CD4-positive, alpha-beta T cell (primary cell): ENCODE results near the gene PWWP2B. TPM values are rescaled to one million over a fixed set of nuclear protein-coding genes. Genes with fewer than 3 reads are reported as not detected.

Experiments
- ATAC-seq: fragments of 200-7000 bp; cut with Tn5 transposase; one replicate; pipeline ENCODE4 v1.10.0; 2022; ENCODE audit warnings: mild to moderate bottlenecking; ENCODE audit not compliant: poor library complexity
- CTCF ChIA-PET: fragments of 350-600 bp; sonication (Branson Sonifier 250); formaldehyde crosslinking; loops from one replicate; lab custom pipeline; 2021; ENCODE audit warnings: antibody characterized with exemption, inconsistent platforms; lab: Charles Lee
- POLR2A ChIA-PET: fragments of 350-600 bp; sonication (Branson Sonifier 250); formaldehyde crosslinking; loops from one replicate; lab custom pipeline; 2021; ENCODE audit warnings: antibody characterized with exemption, inconsistent platforms; lab: Charles Lee
- DNase-seq, 14 experiments: peaks; one replicate each; pipeline ENCODE4 v3.0.0-alpha.2; 2013 to 2020; ENCODE audit warnings: mixed read lengths in 2 of 14
- H3K27ac ChIP-seq, 2 donors: one replicate each; pipeline versions ENCODE4 v1.5.1 to v1.7.0; 2013; ENCODE audit warnings: low read length in 2 of 2, low read depth in 1 of 2, mild to moderate bottlenecking in 1 of 2
- H3K27me3 ChIP-seq, 2 experiments: 1 replicate in 1 of 2; 2 replicates in 1 of 2; pipeline versions ENCODE4 v1.6.1 to v1.7.0; 2013; ENCODE audit warnings: low read length in 2 of 2, control low read depth in 1 of 2, mild to moderate bottlenecking in 1 of 2, moderate library complexity in 1 of 2; ENCODE audit not compliant: insufficient read depth in 2 of 2, control insufficient read depth in 1 of 2
- H3K36me3 ChIP-seq: one replicate; pipeline ENCODE4 v1.6.1; 2013; ENCODE audit warnings: low read length, control low read depth; ENCODE audit not compliant: insufficient read depth
- H3K4me1 ChIP-seq: one replicate; pipeline ENCODE4 v1.6.1; 2013; ENCODE audit warnings: low read length, control low read depth; ENCODE audit not compliant: insufficient read depth
- H3K4me3 ChIP-seq: one replicate; pipeline ENCODE4 v1.5.1; 2013; ENCODE audit warnings: mild to moderate bottlenecking, low read length, moderate library complexity
- H3K9me3 ChIP-seq, 2 experiments: 1 replicate in 1 of 2; 2 replicates in 1 of 2; pipeline versions ENCODE4 v1.6.1 to v1.7.0; 2013; ENCODE audit warnings: low read length in 2 of 2, mild to moderate bottlenecking in 2 of 2, control low read depth in 1 of 2, moderate library complexity in 1 of 2; ENCODE audit not compliant: control insufficient read depth in 1 of 2, insufficient read depth in 1 of 2
- H3K27ac Mint-ChIP-seq: one replicate; pipeline ENCODE4 v1.8.0; 2020; ENCODE audit warnings: mixed read lengths
- H3K27me3 Mint-ChIP-seq: one replicate; pipeline ENCODE4 v1.8.0; 2021; ENCODE audit warnings: mixed read lengths
- H3K36me3 Mint-ChIP-seq: one replicate; pipeline ENCODE4 v1.8.0; 2021; ENCODE audit warnings: low read depth, mixed read lengths
- H3K4me1 Mint-ChIP-seq: one replicate; pipeline ENCODE4 v1.8.0; 2021; ENCODE audit warnings: low read depth, mixed read lengths
- H3K4me3 Mint-ChIP-seq: one replicate; pipeline ENCODE4 v1.8.0; 2020; ENCODE audit warnings: mild to moderate bottlenecking, mixed read lengths
- H3K9me3 Mint-ChIP-seq: one replicate; pipeline ENCODE4 v1.8.0; 2020; ENCODE audit warnings: mixed read lengths
- intact Hi-C, 2 experiments: fragments of 100-400 bp; cut with DNase I in 1 of 2; cut with micrococcal nuclease in 1 of 2; formaldehyde crosslinking; loops; one replicate each; pipeline versions ENCODE4 v1.15.1 to v1.9.0; 2023 to 2025; cut with DNase I, micrococcal nuclease
- total RNA-seq, 174 experiments: library from RNA in 2 of 174; stranded (reverse) in 2 of 174; gene quantifications; one replicate each; pipeline ENCODE4 v1.2.3 and lab custom pipeline; 2021 to 2026
- TF ChIP-seq, protein P1 (sequence below): fragments of 200-600 bp; IDR thresholded peaks from one replicate; pipeline ENCODE4 v1.8.0; 2022; ENCODE audit warnings: antibody characterized with exemption, mild to moderate bottlenecking

Gene PWWP2B
- total RNA-seq, 2 experiments from 2014 or later = 19.2 to 19.6 TPM

DNA sequence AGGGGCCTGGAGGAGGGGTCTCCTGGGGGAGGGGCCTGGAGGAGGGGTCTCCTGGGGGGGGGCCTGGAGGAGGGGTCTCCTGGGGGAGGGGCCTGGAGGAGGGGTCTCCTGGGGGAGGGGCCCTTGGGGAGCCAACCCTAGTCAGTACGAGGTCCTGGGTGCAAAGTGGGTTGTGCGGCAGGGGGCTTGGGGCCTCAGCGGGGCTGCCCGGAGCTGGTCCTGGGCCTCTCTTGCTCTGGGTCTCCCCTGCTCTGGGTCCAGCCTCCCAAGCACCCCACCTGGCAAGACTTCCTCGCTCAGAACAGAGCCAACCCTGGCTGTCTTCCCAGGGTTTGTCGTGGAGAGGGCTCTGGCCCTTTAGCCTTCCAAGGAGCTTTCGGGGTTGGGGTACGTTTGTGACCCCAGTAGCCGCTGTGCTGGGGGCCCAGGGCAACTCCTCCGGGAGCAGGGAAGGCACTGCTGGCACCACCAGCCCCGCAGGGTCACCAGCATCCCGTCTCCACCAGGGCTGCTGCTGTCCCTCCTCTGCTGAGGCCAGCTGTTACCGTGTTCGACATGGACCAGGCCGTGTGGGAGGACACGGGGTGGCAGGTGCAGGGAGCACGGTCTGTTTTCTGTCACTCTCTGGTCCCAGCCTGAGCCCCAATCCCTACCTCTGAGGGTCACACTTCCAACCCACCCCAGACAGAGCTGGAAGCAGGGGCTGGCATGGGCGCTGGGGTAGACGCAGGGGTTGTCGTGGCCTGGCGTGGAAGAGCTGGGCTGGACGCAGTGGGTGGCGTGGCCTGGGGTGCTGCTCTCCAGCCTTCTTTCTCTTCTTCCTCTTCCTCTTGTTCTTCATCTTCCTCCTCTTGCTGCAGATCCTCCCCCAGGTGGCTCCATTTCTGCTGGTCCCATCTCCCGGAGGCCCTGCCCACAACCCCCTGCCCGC is 22.8 kb downstream of the PWWP2B start:
- H3K4me3 Mint-ChIP-seq = no peak overlapping the region
- TF ChIP-seq, protein P1, sequence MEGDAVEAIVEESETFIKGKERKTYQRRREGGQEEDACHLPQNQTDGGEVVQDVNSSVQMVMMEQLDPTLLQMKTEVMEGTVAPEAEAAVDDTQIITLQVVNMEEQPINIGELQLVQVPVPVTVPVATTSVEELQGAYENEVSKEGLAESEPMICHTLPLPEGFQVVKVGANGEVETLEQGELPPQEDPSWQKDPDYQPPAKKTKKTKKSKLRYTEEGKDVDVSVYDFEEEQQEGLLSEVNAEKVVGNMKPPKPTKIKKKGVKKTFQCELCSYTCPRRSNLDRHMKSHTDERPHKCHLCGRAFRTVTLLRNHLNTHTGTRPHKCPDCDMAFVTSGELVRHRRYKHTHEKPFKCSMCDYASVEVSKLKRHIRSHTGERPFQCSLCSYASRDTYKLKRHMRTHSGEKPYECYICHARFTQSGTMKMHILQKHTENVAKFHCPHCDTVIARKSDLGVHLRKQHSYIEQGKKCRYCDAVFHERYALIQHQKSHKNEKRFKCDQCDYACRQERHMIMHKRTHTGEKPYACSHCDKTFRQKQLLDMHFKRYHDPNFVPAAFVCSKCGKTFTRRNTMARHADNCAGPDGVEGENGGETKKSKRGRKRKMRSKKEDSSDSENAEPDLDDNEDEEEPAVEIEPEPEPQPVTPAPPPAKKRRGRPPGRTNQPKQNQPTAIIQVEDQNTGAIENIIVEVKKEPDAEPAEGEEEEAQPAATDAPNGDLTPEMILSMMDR = no peak
- Histone ChIP-seq H3K27me3 (no peaks in the 10 kb centered on the region), H3K9me3 (no peaks in the 10 kb centered on the region), H3K4me1 (peaks cover 49% of the 10 kb centered on the region), H3K27ac (no peak overlapping the region), H3K36me3 (peaks cover 3% of the 10 kb centered on the region), H3K4me3 (no peak overlapping the region)
- peaks cover 32% of the 10 kb centered on the region for H3K4me1 Mint-ChIP-seq
- peaks cover 8% of the 10 kb centered on the region for H3K36me3 Mint-ChIP-seq
- ChIA-PET POLR2A (interaction anchor here (0.9 kb wide), 1 partner anchor 24 kb away, joined by 3 read pairs; no protein-coding TSS in a partner anchor), CTCF (interaction anchor here (1.1 kb wide), 1 partner anchor 26 kb away, joined by 4 read pairs; no protein-coding TSS in a partner anchor)
- H3K9me3 Mint-ChIP-seq = no peaks in the 10 kb centered on the region
- DNase-seq (no peak), ATAC-seq (no peak)
- H3K27ac Mint-ChIP-seq = no peak overlapping the region
- intact Hi-C loops = no loop called here
- no peaks in the 10 kb centered on the region for H3K27me3 Mint-ChIP-seq

DNA sequence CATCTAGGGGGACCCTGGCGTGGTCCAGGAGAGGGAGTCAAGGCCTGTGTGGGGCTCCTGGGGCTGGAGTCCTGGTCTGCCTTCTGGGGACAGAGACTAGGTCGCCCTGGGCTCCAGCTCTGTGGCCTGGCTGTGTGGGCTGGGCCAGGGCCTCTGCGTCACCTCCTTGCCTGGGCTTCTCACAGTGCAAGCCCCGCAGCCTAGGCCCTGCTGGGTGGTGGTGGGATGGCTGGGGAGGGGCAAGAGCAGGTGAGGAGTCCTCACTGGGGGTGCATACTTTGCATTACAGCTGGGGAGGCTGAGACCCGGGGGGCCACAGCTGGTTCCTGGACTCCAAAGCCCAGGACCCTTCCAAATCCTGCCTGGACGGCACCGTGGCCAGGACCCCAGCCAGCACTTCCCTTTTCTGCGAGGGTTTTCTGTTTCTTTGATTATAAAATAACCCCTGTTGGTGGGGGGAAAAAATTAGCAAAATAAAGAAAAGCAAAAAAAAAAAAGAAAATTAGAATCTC is 23.5 kb downstream of the PWWP2B start:
- Histone ChIP-seq H3K27me3 (no peaks in the 10 kb centered on the region), H3K4me3 (no peak overlapping the region), H3K9me3 (peaks cover 0 to 4% of the 10 kb centered on the region in 2 experiments), H3K27ac (no peak overlapping the region), H3K36me3 (peaks cover 3% of the 10 kb centered on the region), H3K4me1 (peaks cover 49% of the 10 kb centered on the region)
- Mint-ChIP-seq H3K36me3 (peaks cover 3% of the 10 kb centered on the region), H3K9me3 (no peaks in the 10 kb centered on the region), H3K27ac (no peak overlapping the region), H3K4me1 (peaks cover 25% of the 10 kb centered on the region), H3K4me3 (no peak overlapping the region), H3K27me3 (no peaks in the 10 kb centered on the region)
- TF ChIP-seq, protein P1 = no peak
- CTCF ChIA-PET = interaction anchor here (1.1 kb wide), 1 partner anchor 26 kb away, joined by 4 read pairs; no protein-coding TSS in a partner anchor
- POLR2A ChIA-PET = no interaction called here
- intact Hi-C loops = no loop called here
- peak in 1 of 14 experiments; percentile 35 for DNase-seq
- ATAC-seq = no peak

DNA sequence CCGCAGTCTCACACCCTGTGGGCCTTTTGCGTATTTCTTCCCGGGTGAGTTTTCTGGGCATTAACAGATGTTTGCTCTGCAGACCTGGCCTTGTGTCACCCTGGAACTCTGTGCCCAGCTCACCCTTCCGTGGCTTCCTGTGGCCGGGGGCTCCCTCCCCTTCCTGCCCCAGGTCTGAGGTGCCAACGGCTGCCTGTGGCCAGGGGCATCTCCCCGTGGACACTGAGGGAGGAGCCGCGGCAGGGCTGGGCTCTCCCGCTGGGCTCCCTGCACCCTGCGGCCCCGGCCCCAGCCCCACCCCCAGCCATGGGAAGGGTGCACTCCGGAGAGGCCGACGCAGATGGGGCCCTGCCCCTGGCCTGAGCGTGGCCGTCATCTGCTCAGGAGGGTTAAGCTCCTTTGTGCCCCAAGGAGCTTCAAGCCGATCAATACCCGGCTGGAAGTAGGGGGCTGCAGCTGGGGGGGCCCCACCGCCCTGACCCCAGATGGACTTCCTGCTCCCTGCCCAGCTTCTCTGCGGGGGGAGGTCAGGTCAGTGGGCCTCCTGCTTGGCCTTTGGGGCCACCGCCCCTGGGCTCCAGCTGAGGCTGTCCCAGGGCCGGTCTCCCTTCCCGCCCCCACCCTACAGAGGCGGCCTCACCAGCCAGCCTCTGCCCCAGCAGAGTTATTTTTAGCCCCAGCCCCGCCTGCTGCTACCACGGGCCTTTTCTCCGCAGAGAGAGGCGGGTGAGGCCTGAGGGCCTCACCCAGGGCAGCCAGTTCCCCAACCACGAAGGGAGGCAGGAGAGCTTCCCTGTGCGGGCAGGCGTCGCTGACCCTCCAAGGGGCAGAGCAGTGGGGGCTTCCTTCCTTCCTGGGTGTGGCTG is 24.2 kb downstream of the PWWP2B start:
- peaks cover 3% of the 10 kb centered on the region for H3K36me3 ChIP-seq
- POLR2A ChIA-PET = no interaction called here
- TF ChIP-seq, protein P1 = no peak
- H3K4me3 ChIP-seq = peak overlapping the region; percentile 3
- Mint-ChIP-seq H3K36me3 (no peaks in the 10 kb centered on the region), H3K4me3 (peak overlapping the region; percentile 20), H3K9me3 (no peaks in the 10 kb centered on the region), H3K27me3 (no peaks in the 10 kb centered on the region), H3K27ac (peak overlapping the region; percentile 27), H3K4me1 (peaks cover 23% of the 10 kb centered on the region)
- H3K9me3 ChIP-seq = peaks cover 0 to 10% of the 10 kb centered on the region in 2 experiments
- no peaks in the 10 kb centered on the region for H3K27me3 ChIP-seq
- H3K4me1 ChIP-seq = peaks cover 49% of the 10 kb centered on the region
- intact Hi-C loops = no loop called here
- CTCF ChIA-PET = interaction anchor here (1.1 to 1.2 kb wide), 2 partner anchors 22 to 25 kb away, joined by 3 to 4 read pairs; no protein-coding TSS in a partner anchor
- peak; percentile 60 for ATAC-seq
- H3K27ac ChIP-seq = peak overlapping the region in 1 of 2 donors; percentile 44
- DNase-seq = peak in 4 of 14 experiments; percentile 21 to 54 (median 49)
